Activated naive CD4-positive, alpha-beta T cell treated with anti-CD3 and anti-CD28 coated beads, Interleukin-2, amount 10 ng/mL, durations not matched to agents 7 days and 5 days (primary cell): ENCODE results near the gene DGKZ.

Source experiments
- CTCF ChIA-PET: fragments of 350-600 bp; sonication (Branson Sonifier 250); formaldehyde crosslinking; loops from one replicate; lab custom pipeline; 2021; ENCODE audit warnings: antibody characterized with exemption; lab: Charles Lee
- DNase-seq: peaks from one replicate; pipeline ENCODE4 v3.0.0-alpha.2; 2020
- H3K27ac Mint-ChIP-seq: one replicate; pipeline ENCODE4 v1.8.0; 2021; ENCODE audit warnings: mild to moderate bottlenecking, moderate library complexity, mixed read lengths
- H3K27me3 Mint-ChIP-seq: one replicate; pipeline ENCODE4 v1.8.0; 2021; ENCODE audit warnings: mild to moderate bottlenecking, mixed read lengths
- H3K36me3 Mint-ChIP-seq: one replicate; pipeline ENCODE4 v1.8.0; 2021; ENCODE audit warnings: mixed read lengths
- H3K4me1 Mint-ChIP-seq: one replicate; pipeline ENCODE4 v1.8.0; 2021; ENCODE audit warnings: mixed read lengths
- H3K4me3 Mint-ChIP-seq: one replicate; pipeline ENCODE4 v1.8.0; 2021; ENCODE audit warnings: mild to moderate bottlenecking, moderate library complexity, mixed read lengths
- H3K9me3 Mint-ChIP-seq: one replicate; pipeline ENCODE4 v1.8.0; 2021; ENCODE audit warnings: mixed read lengths

The DGKZ gene

GRCh38 chr11:46387456-46387855, 40.2 kb downstream of the DGKZ start:
- CTCF ChIA-PET = interaction anchor here (0.7 to 3.4 kb wide), 8 partner anchors 9 to 230 kb away, joined by 3 to 12 read pairs (median 4); partner anchors contain the start of genes ATG13 and HARBI1
- no peak for DNase-seq
- H3K36me3 Mint-ChIP-seq = no peaks in the 10 kb centered on the region
- H3K4me1 Mint-ChIP-seq = peaks cover 37% of the 10 kb centered on the region
- peaks cover 97% of the 10 kb centered on the region for H3K27me3 Mint-ChIP-seq
- H3K27ac Mint-ChIP-seq = no peak overlapping the region
- H3K9me3 Mint-ChIP-seq = no peaks in the 10 kb centered on the region
- no peak overlapping the region for H3K4me3 Mint-ChIP-seq

GRCh38 chr11:46387919-46388618, 40.8 kb downstream of the DGKZ start:
- Mint-ChIP-seq H3K4me1 (peaks cover 43% of the 10 kb centered on the region), H3K36me3 (no peaks in the 10 kb centered on the region), H3K27me3 (peaks cover 97% of the 10 kb centered on the region), H3K4me3 (no peak overlapping the region), H3K27ac (no peak overlapping the region), H3K9me3 (no peaks in the 10 kb centered on the region)
- CTCF ChIA-PET = interaction anchor here (0.7 to 3.4 kb wide), 16 partner anchors 8 to 767 kb away, joined by 3 to 12 read pairs (median 4); partner anchors contain the start of genes ATG13 and HARBI1
- peak; percentile 56 for DNase-seq

- peaks cover 97% of the 10 kb centered on the region for H3K27me3 Mint-ChIP-seq
- H3K36me3 Mint-ChIP-seq = no peaks in the 10 kb centered on the region
- CTCF ChIA-PET = interaction anchor here (0.6 to 3.4 kb wide), 18 partner anchors 9 to 766 kb away, joined by 3 to 12 read pairs (median 4); partner anchors contain the start of genes ATG13 and HARBI1
- no peaks in the 10 kb centered on the region for H3K9me3 Mint-ChIP-seq
- no peak overlapping the region for H3K4me3 Mint-ChIP-seq
- no peak overlapping the region for H3K27ac Mint-ChIP-seq
- H3K4me1 Mint-ChIP-seq = peaks cover 46% of the 10 kb centered on the region
- no peak for DNase-seq
Measured at GRCh38 chr11:46388619-46389449, 41.6 kb downstream of the DGKZ start.

GRCh38 chr11:46389450-46390330, 42.4 kb downstream of the DGKZ start:
- no peak overlapping the region for H3K27ac Mint-ChIP-seq
- CTCF ChIA-PET = interaction anchor here (0.7 to 3.4 kb wide), 11 partner anchors 10 to 281 kb away, joined by 3 to 12 read pairs (median 5); partner anchors contain the start of genes ATG13 and HARBI1

GRCh38 chr11:46390331-46391171, 43.3 kb downstream of the DGKZ start:
- H3K9me3 Mint-ChIP-seq = no peaks in the 10 kb centered on the region
- H3K27ac Mint-ChIP-seq = no peak overlapping the region
- DNase-seq = no peak
- H3K4me3 Mint-ChIP-seq = peak overlapping the region; percentile 40
- H3K27me3 Mint-ChIP-seq = peaks cover 88% of the 10 kb centered on the region
- CTCF ChIA-PET = interaction anchor here (0.5 to 3.4 kb wide), 6 partner anchors 10 to 227 kb away, joined by 3 to 12 read pairs (median 4); partner anchors contain the start of genes ATG13 and HARBI1
- no peaks in the 10 kb centered on the region for H3K36me3 Mint-ChIP-seq
- H3K4me1 Mint-ChIP-seq = peaks cover 46% of the 10 kb centered on the region

More at GRCh38 chr11:46389450-46390330, 42.4 kb downstream of the DGKZ start:
- Mint-ChIP-seq H3K36me3 (no peaks in the 10 kb centered on the region), H3K4me3 (peak overlapping the region; percentile 31), H3K9me3 (no peaks in the 10 kb centered on the region), H3K27me3 (peaks cover 96% of the 10 kb centered on the region), H3K4me1 (peaks cover 46% of the 10 kb centered on the region)
- peak; percentile 70 for DNase-seq

GRCh38 chr11:46391186-46391577, 43.9 kb downstream of the DGKZ start:
- peaks cover 82% of the 10 kb centered on the region for H3K27me3 Mint-ChIP-seq
- DNase-seq = no peak
- H3K9me3 Mint-ChIP-seq = no peaks in the 10 kb centered on the region
- H3K27ac Mint-ChIP-seq = no peak overlapping the region
- no peaks in the 10 kb centered on the region for H3K36me3 Mint-ChIP-seq
- CTCF ChIA-PET = interaction anchor here (1.9 kb wide), 1 partner anchor 138 kb away, joined by 8 read pairs; no protein-coding TSS in a partner anchor
- peaks cover 45% of the 10 kb centered on the region for H3K4me1 Mint-ChIP-seq
- H3K4me3 Mint-ChIP-seq = no peak overlapping the region

GRCh38 chr11:46391578-46392420, 44.5 kb downstream of the DGKZ start, which contains the start of gene CHRM4:
Gene CHRM4, minus strand, starts transcription at chr11:46391776. Its CDS starts 5,219 bp downstream, at chr11:46386557.
- Mint-ChIP-seq H3K27ac (no peak within 1 kb of the TSS), H3K9me3 (no peaks in the 10 kb centered on the region), H3K36me3 (peaks cover 4% of the 10 kb centered on the region), H3K4me3 (peak within 1 kb of the TSS; percentile 48), H3K27me3 (peaks cover 75% of the 10 kb centered on the region), H3K4me1 (peaks cover 39% of the 10 kb centered on the region)
- peak; percentile 49 for DNase-seq
- CTCF ChIA-PET = interaction anchor here (0.7 to 1.2 kb wide), 4 partner anchors 8 to 148 kb away, joined by 3 to 4 read pairs (median 4); no protein-coding TSS in a partner anchor

GRCh38 chr11:46392421-46393230, 45.4 kb downstream of the DGKZ start:
- CTCF ChIA-PET = interaction anchor here (0.7 to 1.2 kb wide), 4 partner anchors 9 to 149 kb away, joined by 3 to 4 read pairs (median 4); no protein-coding TSS in a partner anchor
- H3K9me3 Mint-ChIP-seq = no peaks in the 10 kb centered on the region
- peaks cover 9% of the 10 kb centered on the region for H3K36me3 Mint-ChIP-seq
- H3K27ac Mint-ChIP-seq = no peak overlapping the region
- H3K27me3 Mint-ChIP-seq = peaks cover 67% of the 10 kb centered on the region
- peak overlapping the region; percentile 48 for H3K4me3 Mint-ChIP-seq
- peaks cover 34% of the 10 kb centered on the region for H3K4me1 Mint-ChIP-seq
- peak; percentile 87 for DNase-seq

- CTCF ChIA-PET = interaction anchor here (1.0 to 1.2 kb wide), 3 partner anchors 10 to 143 kb away, joined by 3 to 4 read pairs (median 4); no protein-coding TSS in a partner anchor
- H3K4me3 Mint-ChIP-seq = peak overlapping the region; percentile 48
- H3K27me3 Mint-ChIP-seq = peaks cover 61% of the 10 kb centered on the region
- H3K36me3 Mint-ChIP-seq = peaks cover 9% of the 10 kb centered on the region
- H3K27ac Mint-ChIP-seq = no peak overlapping the region
- H3K9me3 Mint-ChIP-seq = no peaks in the 10 kb centered on the region
- peaks cover 30% of the 10 kb centered on the region for H3K4me1 Mint-ChIP-seq
- DNase-seq = no peak
Measured at GRCh38 chr11:46393231-46393616, 46.0 kb downstream of the DGKZ start.

GRCh38 chr11:46393759-46394158, 46.5 kb downstream of the DGKZ start:
- CTCF ChIA-PET = no interaction called here
- Mint-ChIP-seq H3K9me3 (no peaks in the 10 kb centered on the region), H3K4me3 (no peak overlapping the region), H3K36me3 (peaks cover 9% of the 10 kb centered on the region), H3K27me3 (peaks cover 56% of the 10 kb centered on the region), H3K4me1 (peaks cover 26% of the 10 kb centered on the region), H3K27ac (no peak overlapping the region)
- no peak for DNase-seq

- no peak overlapping the region for H3K27ac Mint-ChIP-seq
- peaks cover 10% of the 10 kb centered on the region for H3K36me3 Mint-ChIP-seq
- H3K9me3 Mint-ChIP-seq = no peaks in the 10 kb centered on the region
- H3K4me3 Mint-ChIP-seq = no peak overlapping the region
- peaks cover 22% of the 10 kb centered on the region for H3K27me3 Mint-ChIP-seq
- no peak for DNase-seq
- H3K4me1 Mint-ChIP-seq = peaks cover 8% of the 10 kb centered on the region
- CTCF ChIA-PET = interaction anchor here (1.5 kb wide), 1 partner anchor 9 kb away, joined by 5 read pairs; no protein-coding TSS in a partner anchor
Measured at GRCh38 chr11:46397526-46397925, 50.3 kb downstream of the DGKZ start.
